ES-I3 (cell line): ENCODE results near the gene ZNF837.
"Not testable (repeated sequence)": the region's sequence is repeated elsewhere in the genome, so short reads cannot be mapped to it uniquely, and the experiment has no call there.

Source experiments
- H3K36me3 ChIP-seq: 2 replicates; pipeline ENCODE4 v1.6.1; 2013; ENCODE audit warnings: mild to moderate bottlenecking, low read length, control low read depth, moderate library complexity; ENCODE audit not compliant: insufficient read depth
- H3K4me1 ChIP-seq: 2 replicates; pipeline ENCODE4 v1.6.1; 2013; ENCODE audit warnings: mild to moderate bottlenecking, control low read depth, low read length; ENCODE audit not compliant: insufficient read depth
- H3K9ac ChIP-seq: 2 replicates; pipeline ENCODE4 v1.6.1; 2013; ENCODE audit warnings: low read depth, mild to moderate bottlenecking, low read length, moderate library complexity
- H3K9me3 ChIP-seq: 2 replicates; pipeline ENCODE4 v1.6.1; 2013; ENCODE audit warnings: mild to moderate bottlenecking, low read length, moderate library complexity; ENCODE audit not compliant: control insufficient read depth, insufficient read depth

The ZNF837 gene

DNA sequence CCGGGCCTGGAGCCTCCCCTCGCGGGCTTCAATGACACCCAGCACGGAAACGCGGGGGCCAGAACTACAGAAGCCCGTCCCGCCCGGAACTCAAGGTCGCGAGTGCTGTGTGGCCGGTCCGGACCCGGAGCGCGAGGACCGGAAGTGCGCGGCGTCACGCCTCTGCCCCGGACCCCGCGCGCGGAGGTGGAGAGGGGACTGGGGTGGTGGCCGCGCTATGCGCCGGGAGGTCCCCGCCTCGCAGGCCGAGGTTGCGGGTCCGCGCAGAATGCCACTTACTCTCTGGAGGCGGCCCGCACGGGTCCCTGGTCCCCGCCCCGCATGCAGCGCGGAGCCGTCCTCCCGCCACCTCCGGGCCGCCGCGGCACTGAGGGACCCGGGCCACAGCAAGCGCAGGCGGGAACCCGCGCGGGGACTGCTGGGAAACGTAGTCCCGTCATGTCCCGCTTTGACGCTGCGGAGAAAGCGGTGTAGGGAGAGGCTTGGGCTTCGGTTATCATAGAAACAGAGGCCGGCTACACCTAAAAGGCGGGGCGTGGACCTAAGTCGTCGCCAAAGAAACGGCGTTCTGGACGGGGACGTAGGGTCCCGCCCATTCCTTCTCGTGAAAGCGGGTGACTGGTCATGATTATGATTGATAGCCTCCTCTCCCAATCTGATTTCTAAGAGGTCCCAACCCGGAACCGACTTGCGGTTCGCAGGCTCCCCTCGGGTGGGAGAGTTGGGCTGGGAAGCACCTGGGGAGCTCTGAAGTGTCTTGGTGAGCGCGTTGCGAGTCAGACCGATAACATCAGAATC, at the start of gene ZNF837:
Gene ZNF837 (minus strand): TSS at position 369 of the 798 bp plus-strand sequence. CDS start 11,698 bp downstream, outside the sequence.
- H3K9ac ChIP-seq: peak within 1 kb of the TSS; percentile 95
- peaks cover 7% of the 10 kb centered on the region; the same call in 1 of the 2 replicates for H3K4me1 ChIP-seq
- no peaks in the 10 kb centered on the region for H3K9me3 ChIP-seq
- no peaks in the 10 kb centered on the region for H3K36me3 ChIP-seq

DNA sequence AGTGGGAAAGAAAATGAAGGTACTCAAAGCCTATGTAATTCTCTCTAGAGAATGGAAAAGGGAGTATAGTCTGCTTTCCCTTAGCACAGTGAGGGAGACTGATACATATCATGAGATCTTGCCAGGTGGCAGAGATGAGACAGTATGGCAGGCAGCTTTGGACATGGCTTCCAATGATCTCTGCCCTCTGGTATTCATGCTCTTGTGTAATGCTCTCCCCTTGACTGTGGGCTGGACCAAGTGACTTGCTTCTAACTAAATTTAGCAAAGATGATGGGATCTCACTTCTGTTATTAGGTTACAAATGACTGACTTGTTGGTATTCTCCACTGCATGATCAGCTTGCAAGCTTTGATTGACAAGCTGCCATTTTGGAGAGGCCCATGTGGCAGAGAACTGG, 48.9 kb upstream of the ZNF837 start:
- Histone ChIP-seq H3K36me3 (peaks cover 29% of the 10 kb centered on the region), H3K9me3 (peaks cover 60% of the 10 kb centered on the region)

DNA sequence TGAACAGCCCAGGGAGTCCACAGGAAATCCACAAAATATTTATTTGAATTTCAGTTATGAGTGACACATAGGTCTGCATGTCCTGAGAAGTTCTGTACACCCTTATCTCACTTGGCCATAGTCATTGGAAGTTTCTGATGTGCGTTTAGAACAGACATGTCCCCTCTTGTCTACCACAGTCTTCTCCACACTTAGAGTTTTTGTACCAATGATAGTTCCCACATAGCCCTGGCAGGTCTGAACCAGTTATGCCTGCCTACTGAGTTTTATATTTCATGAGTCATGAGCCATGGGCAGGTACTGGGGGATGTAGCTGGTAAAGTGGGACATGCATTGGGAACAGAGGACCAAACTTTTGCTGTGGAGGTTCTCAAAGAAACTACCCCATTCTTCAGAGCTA, 47.8 kb upstream of the ZNF837 start:
- Histone ChIP-seq H3K36me3 (peaks cover 17% of the 10 kb centered on the region; the same call in 1 of the 2 replicates), H3K9ac (no peak overlapping the region), H3K9me3 (peaks cover 49% of the 10 kb centered on the region)

More for the DNA sequence above, 48.9 kb upstream of the ZNF837 start:
- Histone ChIP-seq H3K4me1 (no peaks in the 10 kb centered on the region), H3K9ac (no peak overlapping the region)

DNA sequence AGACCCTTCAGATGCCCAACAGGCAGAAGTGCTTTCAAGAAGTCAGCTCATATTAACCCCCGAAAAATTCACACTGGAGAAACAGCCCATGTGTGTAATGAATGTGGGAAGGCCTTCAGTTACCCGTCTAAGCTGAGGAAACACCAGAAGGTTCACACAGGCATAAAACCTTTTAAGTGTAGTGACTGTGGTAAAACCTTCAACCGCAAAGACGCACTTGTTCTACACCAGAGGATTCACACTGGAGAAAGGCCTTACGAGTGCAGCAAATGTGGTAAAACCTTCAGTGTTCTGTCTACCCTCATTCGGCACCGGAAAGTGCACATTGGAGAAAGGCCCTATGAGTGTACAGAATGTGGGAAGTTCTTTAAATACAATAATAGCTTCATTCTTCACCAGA, 36.2 kb upstream of the ZNF837 start:
- no peaks in the 10 kb centered on the region for H3K4me1 ChIP-seq
- no peaks in the 10 kb centered on the region for H3K9me3 ChIP-seq
- H3K9ac ChIP-seq: no peak overlapping the region
- H3K36me3 ChIP-seq: peaks cover 2% of the 10 kb centered on the region; the same call in 1 of the 2 replicates

More for the DNA sequence above, 47.8 kb upstream of the ZNF837 start:
- H3K4me1 ChIP-seq: no peaks in the 10 kb centered on the region

DNA sequence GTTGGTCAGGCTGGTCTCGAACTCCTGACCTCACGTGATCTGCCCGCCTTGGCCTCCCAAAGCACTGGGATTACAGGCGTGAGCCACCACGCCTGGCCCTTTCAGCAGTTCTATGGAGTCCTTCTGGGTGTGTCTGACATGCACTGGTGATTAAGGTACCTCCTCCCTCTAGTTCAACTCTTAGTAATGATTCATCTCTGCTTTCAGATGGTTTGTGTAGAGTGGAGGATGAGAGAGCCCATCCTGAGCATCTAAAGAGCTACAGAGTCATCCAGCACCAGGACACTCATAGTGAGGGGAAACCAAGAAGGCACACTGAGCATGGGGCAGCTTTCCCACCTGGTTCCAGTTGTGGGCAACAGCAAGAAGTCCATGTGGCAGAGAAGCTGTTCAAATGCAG, 35.8 kb upstream of the ZNF837 start:
- Histone ChIP-seq H3K4me1 (no peaks in the 10 kb centered on the region), H3K36me3 (peaks cover 2% of the 10 kb centered on the region; the same call in 1 of the 2 replicates), H3K9me3 (no peaks in the 10 kb centered on the region), H3K9ac (no peak overlapping the region)

DNA sequence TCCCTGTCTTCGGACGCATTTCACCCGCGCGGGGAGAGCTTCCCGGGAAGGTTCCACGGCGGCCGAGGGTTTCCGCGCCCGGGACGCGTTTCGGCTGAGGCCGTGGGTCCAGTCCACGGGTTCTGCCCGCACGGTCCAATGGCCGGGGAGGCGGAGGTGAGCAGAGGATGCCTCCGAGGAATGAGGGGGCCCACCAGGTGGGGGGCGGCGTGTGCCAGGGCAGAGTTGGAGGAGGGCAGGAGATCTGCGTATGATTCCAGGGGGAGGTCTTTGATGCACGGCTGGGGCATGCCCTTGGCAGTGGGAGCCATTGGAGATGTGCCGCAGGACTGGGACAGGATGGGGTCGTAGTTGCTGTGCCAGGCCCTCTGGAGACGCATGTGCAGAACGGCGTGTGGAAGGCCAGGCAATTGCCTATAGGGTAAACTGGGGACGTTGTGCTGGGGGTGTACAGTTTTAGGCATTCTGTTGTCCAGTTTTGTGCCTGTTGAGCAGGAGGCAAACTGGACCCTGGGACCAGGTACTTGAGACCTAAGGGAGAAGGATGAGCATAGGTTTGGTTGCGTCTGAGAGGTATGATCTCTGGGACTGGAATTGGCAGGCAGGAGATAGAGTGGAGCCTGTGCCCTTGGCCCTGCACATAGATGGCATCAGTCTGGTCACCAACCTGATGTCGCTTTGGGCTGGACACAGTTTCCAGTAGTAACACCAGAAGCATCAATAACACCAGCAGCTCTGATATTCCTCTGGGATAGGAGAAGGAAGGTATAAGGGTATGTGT, 28.4 kb upstream of the ZNF837 start:
- H3K9ac ChIP-seq: peak overlapping the region; percentile 86
- no peaks in the 10 kb centered on the region for H3K4me1 ChIP-seq
- no peaks in the 10 kb centered on the region for H3K9me3 ChIP-seq
- no peaks in the 10 kb centered on the region for H3K36me3 ChIP-seq

DNA sequence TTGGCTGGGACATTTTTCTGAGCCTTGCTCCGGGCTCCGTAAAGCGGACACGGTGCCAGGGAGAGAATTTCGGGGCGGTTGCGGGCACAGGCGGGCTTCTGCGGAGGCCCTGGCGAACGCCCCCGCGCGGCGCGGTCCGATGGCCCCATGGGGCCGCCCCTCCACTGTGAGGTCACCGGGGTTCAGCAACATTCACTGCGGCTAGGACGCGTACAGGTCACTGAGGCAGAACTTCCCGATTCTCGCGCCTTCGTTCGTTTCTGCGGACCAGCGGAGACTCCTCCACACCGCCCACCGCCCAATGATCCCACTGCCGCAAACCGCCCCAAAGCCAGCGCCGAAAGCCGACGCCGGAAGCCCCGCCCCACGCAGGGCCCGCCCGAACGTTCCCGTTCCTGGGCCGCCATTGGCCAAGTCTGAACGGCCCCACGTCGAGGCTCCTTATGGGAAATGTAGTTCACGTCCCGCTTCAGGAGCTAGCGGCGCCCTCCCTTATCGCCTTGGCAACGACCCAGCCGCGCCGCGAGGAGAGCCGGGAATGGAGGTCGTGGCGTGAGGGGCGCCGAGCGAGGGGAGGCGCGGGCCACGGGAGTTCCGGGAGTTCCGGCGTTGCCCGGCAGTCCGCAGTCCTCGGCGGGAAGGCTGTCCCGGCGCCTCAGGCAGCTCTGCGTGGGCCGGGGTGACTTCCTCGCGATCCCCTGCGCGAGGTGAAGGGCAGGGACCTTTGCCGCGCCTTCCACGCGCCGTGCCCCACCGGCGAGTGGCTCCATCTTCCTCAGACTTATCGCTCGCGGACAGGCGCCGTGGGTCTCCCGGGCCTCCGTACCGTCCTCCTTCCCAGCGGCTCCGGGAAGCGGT, 27.6 kb upstream of the ZNF837 start, which contains the start of gene ZNF584:
Gene ZNF584 (plus strand): TSS at position 498 of the 858 bp plus-strand sequence. CDS start 499 bp downstream, outside the sequence.
- H3K9me3 ChIP-seq: no peaks in the 10 kb centered on the region
- peak within 1 kb of the TSS; percentile 86 for H3K9ac ChIP-seq
- H3K36me3 ChIP-seq: no peaks in the 10 kb centered on the region
- no peaks in the 10 kb centered on the region for H3K4me1 ChIP-seq

DNA sequence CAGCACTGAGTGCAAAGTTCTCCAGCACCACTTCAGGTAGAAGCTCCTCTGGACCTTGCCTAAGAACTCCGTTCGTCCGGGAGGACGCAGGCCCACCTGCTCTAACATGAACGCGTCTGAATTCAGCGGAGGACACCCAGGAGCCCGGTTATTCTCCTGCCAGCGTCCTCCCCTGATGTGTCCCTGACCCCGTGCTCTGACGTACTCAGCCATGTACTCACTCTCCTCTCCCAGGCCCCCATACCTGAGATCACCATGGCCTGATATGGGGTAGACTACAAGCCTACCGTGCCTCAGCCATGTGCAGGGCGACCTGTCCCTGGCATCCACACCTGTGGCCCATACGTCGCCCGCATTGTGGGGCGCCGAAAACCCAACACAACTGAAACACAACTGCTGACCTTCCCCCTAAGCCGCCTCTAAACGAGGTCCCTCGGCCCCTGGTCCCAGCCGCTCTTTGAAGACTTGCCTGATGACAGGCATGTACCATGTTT, 26.9 kb upstream of the ZNF837 start:
- peak overlapping the region; percentile 86 for H3K9ac ChIP-seq
- H3K4me1 ChIP-seq: no peaks in the 10 kb centered on the region
- no peaks in the 10 kb centered on the region for H3K9me3 ChIP-seq
- H3K36me3 ChIP-seq: no peaks in the 10 kb centered on the region

DNA sequence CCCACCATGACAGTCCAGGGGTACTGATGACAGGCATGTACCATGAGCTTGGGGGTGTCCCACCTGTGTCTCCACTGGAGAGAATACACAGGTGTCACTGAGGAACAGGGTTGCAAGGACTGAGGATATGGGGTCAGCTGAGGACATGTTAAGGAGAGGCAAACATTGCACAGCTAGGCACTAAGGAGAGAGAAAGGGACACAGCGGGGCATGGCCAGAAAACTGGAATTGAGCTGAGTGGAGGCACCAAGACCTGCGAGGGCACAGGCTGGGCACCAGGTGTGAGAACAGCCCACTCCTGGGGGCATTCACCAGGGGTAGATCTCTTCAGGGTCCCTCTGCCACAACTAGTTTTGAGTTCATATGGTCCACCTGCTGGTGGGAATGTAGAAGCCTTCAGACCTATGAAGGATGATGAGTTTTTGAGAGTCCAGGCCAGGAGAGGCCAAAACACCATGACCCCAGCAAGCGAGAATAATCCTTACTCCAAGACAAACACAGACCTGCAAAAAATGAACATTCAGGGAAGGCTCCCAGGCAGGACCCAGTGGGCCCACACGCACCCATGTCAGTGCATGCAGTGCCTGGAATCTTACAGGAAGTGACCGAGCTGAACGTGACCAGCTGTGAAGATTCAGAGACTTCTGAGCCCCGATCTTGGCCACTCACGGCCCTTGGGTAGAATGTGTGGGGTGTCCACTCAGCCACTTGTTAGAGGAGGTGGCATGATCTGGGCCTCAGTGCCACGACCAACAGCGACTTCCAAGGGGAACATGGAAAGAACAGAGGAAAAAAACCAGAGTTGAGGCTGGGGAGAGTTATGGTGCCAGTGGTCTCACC, 26.2 kb upstream of the ZNF837 start:
- Histone ChIP-seq H3K9me3 (no peaks in the 10 kb centered on the region), H3K36me3 (no peaks in the 10 kb centered on the region), H3K9ac (peak overlapping the region; percentile 86)

DNA sequence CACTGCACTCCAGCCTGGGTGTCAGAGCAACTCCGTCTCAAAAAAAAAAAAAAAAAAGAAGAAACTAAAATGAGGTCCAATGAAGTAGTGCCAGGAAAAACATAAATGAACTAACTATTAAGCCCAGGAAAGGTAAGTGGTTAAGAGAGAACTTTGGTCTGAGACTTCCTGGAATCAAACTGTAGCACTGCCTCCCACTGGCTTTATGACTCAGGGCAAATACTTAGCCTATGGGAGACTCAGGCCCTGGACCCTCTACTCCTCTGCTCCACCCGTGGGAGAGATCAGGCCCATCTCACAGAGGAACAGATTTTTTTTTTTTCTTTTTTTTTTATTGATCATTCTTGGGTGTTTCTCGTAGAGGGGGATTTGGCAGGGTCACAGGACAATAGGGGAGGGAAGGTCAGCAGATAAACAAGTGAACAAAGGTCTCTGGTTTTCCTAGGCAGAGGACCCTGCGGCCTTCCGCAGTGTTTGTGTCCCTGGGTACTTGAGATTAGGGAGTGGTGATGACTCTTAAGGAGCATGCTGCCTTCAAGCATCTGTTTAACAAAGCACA, 23.2 kb upstream of the ZNF837 start:
- H3K36me3 ChIP-seq, H3K9ac ChIP-seq, H3K9me3 ChIP-seq, H3K4me1 ChIP-seq: not testable (repeated sequence)

More for the DNA sequence above, 26.2 kb upstream of the ZNF837 start:
- no peaks in the 10 kb centered on the region for H3K4me1 ChIP-seq

DNA sequence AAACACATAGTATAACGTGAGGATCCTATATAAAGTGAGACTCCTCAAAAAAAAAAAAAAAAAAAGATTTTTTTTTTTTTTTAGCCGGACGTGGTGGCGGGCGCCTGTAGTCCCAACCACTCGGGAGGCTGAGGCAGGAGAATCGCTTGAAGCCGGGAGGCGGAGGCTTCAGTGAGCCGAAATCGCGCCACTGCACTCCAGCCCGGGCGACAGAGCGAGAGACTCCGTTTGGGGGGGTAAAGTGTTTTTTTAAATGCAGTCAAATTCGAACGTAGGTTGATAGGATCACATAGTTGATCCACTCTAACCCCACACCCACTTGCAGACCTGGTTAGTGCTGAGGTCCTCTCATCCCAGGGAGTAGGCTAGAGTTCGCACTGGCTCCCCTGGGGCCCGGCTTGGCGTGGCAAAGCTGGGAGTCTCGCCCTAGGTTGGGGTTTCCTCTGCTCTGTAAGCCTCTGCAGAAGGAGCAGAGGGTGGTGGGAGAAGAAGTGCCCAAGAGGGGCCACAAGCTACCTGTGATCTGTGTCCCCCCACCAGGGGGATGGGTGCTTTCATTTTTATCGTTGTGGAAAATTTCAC, 21.1 kb upstream of the ZNF837 start:
- no peaks in the 10 kb centered on the region for H3K9me3 ChIP-seq
- H3K36me3 ChIP-seq: no peaks in the 10 kb centered on the region
- H3K9ac ChIP-seq: peak overlapping the region; percentile 53; the same call in 1 of the 2 replicates
- H3K4me1 ChIP-seq: no peaks in the 10 kb centered on the region

DNA sequence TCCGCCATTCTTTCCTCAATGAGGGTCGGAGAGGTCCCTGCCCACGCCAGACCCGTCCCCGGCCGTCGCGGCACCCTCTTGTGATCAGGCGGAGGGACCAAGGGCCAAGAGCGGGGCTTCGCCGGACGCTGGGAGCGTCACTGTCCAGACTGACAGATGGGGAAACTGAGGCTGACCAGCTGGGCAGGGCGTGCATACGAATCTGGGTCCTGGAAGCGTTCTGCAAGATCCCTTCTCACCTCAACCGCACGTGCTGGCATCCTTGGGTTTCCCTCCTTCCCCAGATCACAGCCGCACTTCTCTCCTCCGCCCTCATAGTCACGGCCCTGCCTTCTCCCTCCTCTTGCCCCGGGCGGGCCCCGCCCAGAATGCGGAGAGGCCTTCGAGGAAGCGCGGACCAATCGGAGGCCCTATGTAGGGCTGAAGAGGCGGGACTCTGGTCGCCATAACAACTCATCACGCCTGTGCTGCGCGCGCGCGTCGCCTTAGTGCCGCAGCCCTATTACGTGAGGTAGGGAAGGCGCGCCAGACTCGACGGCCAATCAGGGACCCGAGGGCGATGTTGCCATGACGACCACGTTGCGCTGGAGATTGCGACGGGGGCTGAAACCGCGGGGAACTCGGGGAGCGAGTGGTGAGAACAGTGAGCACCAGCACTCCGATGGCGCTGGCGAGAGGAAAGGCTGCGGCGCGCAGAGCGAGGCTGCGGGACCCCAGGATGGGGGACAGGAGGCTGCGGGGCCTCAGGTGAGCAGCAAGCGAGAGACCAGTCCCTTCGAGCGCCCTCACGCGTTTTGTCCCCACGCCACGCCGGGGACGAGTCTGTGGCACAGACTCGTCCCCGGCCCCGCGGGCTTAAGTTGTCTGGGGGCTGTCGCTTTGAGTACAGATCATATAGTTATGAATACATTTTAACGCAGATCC, 20.3 kb upstream of the ZNF837 start:
- Histone ChIP-seq H3K9ac (peak overlapping the region; percentile 54), H3K9me3 (no peaks in the 10 kb centered on the region), H3K4me1 (no peaks in the 10 kb centered on the region), H3K36me3 (no peaks in the 10 kb centered on the region)
